GM13976 (cell line): ENCODE data around the gene COMMD6.

Experiments used
- DNase-seq: peaks from one replicate; pipeline ENCODE4 v3.0.0; 2012; ENCODE audit warnings: low spot score
- CTCF ChIP-seq: IDR thresholded peaks from 2 replicates; pipeline ENCODE4 v1.5.1; 2012; ENCODE audit warnings: borderline replicate concordance, mild to moderate bottlenecking; ENCODE audit not compliant: insufficient read depth; ENCODE audit errors: extremely low read depth, missing control alignments, control extremely low read depth
- in situ Hi-C: fragments of 300-500 bp; cut with MboI; formaldehyde crosslinking; loops from one replicate; pipeline ENCODE4 v1.12.0; 2022; ENCODE audit warnings: low sequenced_read_pairs, mixed read lengths, inconsistent platforms; ENCODE audit not compliant: unreplicated experiment

The COMMD6 gene

DNA sequence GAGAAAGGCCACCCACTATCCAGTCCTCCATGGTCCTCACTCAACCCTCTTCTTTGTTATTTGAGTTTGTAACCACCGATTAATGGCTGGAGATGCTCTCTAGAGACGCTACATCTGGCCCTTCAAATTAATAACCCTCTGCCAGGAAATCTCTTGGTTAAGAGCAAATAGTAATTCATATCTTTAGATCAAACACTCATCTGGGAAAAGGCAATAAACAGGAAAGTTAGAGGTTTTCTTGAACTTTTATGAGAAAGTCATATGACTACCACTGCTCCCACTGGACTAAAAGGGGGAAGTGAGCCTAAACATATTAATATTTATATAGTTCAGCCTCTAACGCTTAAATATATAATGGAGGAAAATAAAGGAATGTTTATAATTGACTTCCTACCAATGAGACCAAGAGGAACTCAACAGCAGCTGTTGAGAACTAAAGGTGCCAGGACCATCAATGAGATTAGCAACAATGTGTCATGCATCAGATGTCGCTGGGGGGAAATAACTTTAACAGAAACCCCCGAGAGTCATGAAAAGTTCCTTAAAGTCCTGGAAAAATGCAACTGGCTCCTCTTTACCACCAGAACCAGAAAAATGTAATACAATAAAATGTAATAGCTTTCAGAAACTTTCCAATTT lies 58.4 kb downstream of the COMMD6 start:
- TF ChIP-seq CTCF = no peak
- in situ Hi-C loops = no loop called here
- no peak for DNase-seq

GRCh38 chr13:75478659-75479058 lies 59.0 kb downstream of the COMMD6 start:
- in situ Hi-C loops = no loop called here
- no peak for DNase-seq
- TF ChIP-seq CTCF = no peak
